K562 (cell line): ENCODE measurements around the gene ABCF2. TPM values are rescaled to one million over a fixed set of nuclear protein-coding genes. Genes with fewer than 3 reads are reported as not detected.

Experiments used
- BMI1 ChIP-seq: fragments of 150-350 bp; IDR thresholded peaks from 2 replicates; pipeline ENCODE4 v1.6.1; 2014; ENCODE audit warnings: low read length
- BRD4 ChIP-seq: fragments of 200-600 bp; sonication (generic); IDR thresholded peaks from 2 replicates; pipeline ENCODE4 v1.6.1; 2017; ENCODE audit warnings: inconsistent platforms
- DNMT1 ChIP-seq: fragments of 450-650 bp; IDR thresholded peaks from 2 replicates; pipeline ENCODE4 v1.6.1; 2016; ENCODE audit warnings: antibody characterized with exemption, mild to moderate bottlenecking
- ESRRA ChIP-seq: fragments of 450-650 bp; IDR thresholded peaks from 2 replicates; pipeline ENCODE4 v1.6.1; 2014; ENCODE audit warnings: low read depth, mild to moderate bottlenecking, moderate library complexity, borderline replicate concordance
- HMGN3 ChIP-seq: IDR thresholded peaks from 2 replicates; pipeline ENCODE4 v1.6.1; 2011; ENCODE audit warnings: borderline replicate concordance, low read depth, mild to moderate bottlenecking, mixed read lengths, low read length; ENCODE audit not compliant: insufficient read length; ENCODE audit errors: extremely low read depth
- HOMEZ ChIP-seq: fragments of 250-450 bp; sonication (Bioruptor Pico); IDR thresholded peaks from 2 replicates; pipeline ENCODE4 v1.4.0; 2020; ENCODE audit warnings: mild to moderate bottlenecking, moderate library complexity
- JUN ChIP-seq, 2 experiments: sonication (generic) in 1 of 2; formaldehyde crosslinking in 1 of 2; IDR thresholded peaks; 2 replicates each; pipeline versions ENCODE4 v1.6.1 to v1.8.0; 2012 to 2022; ENCODE audit warnings: borderline replicate concordance in 2 of 2, mild to moderate bottlenecking in 2 of 2, improper control_type of control experiment in 1 of 2, low read depth in 1 of 2, low read length in 1 of 2, missing genetic modification reagents in 1 of 2
- MAZ ChIP-seq, 2 experiments: fragments of 450-650 bp in 1 of 2; sonication (generic) in 1 of 2; formaldehyde crosslinking; IDR thresholded peaks in 1 of 2; conservative IDR thresholded peaks in 1 of 2; 2 replicates each; pipeline versions ENCODE4 v1.4.0 to v1.5.0; 2020; ENCODE audit warnings: mild to moderate bottlenecking in 1 of 2, missing genetic modification reagents in 1 of 2
- MTF1 ChIP-seq: fragments of 250-450 bp; sonication (Bioruptor Pico); IDR thresholded peaks from 2 replicates; pipeline ENCODE4 v1.9.0; 2021; ENCODE audit warnings: moderate library complexity, mild to moderate bottlenecking, inconsistent platforms, borderline replicate concordance
- NFYB ChIP-seq: IDR thresholded peaks from 2 replicates; pipeline ENCODE4 v1.6.1; 2011; ENCODE audit warnings: mild to moderate bottlenecking, moderate library complexity; ENCODE audit not compliant: insufficient read length; ENCODE audit errors: extremely low read depth
- NR4A1 ChIP-seq, 2 experiments: fragments of 250-450 bp in 1 of 2; fragments of 450-650 bp in 1 of 2; sonication (Bioruptor Pico) in 1 of 2; IDR thresholded peaks; 2 replicates each; pipeline versions ENCODE4 v1.4.0 to v1.6.1; 2016 to 2020; ENCODE audit warnings: mild to moderate bottlenecking in 2 of 2, missing compliant biosample characterization in 1 of 2, missing genetic modification characterization in 1 of 2, moderate library complexity in 1 of 2
- PKNOX1 ChIP-seq: fragments of 450-650 bp; IDR thresholded peaks from 2 replicates; pipeline ENCODE4 v1.6.1; 2016
- RBFOX2 ChIP-seq: fragments of 200-400 bp; formaldehyde crosslinking; IDR thresholded peaks from 2 replicates; pipeline ENCODE4 v1.6.1; 2017; ENCODE audit warnings: low read depth, mild to moderate bottlenecking, low read length, moderate library complexity
- TBP ChIP-seq: optimal IDR thresholded peaks from 2 replicates; pipeline ENCODE3; 2011; ENCODE audit warnings: low read depth, low read length, improper control_type of control experiment
- ZNF212 ChIP-seq: fragments of 450-650 bp; formaldehyde crosslinking; IDR thresholded peaks from 2 replicates; pipeline ENCODE4 v1.4.0; 2020; ENCODE audit warnings: mild to moderate bottlenecking
- polyA plus RNA-seq, 8 experiments: library from polyadenylated mRNA; depleted of rRNA in 4 of 8; stranded (reverse) in 5 of 8; unstranded in 3 of 8; fragments of >200 nt; fragmentation: Nextera tagmentation in 2 of 8; fragmentation: Illumina TruSeq in 1 of 8; extraction: Ambion mirVana in 2 of 8; extraction: Trizol in 1 of 8; gene quantifications; 2 replicates each; pipeline versions ENCODE4 v1.2.1 to v1.2.3, GENCODE V29; 2011 to 2014; ENCODE audit warnings: inconsistent platforms in 1 of 8, missing spikeins in 1 of 8
- total RNA-seq, 7 experiments: library from RNA; depleted of rRNA in 6 of 7; stranded (reverse); fragments of >200 nt in 6 of 7; fragmentation: Illumina TruSeq in 2 of 7; extraction: Trizol in 2 of 7; gene quantifications; 2 replicates each; pipeline versions ENCODE4 v1.2.1 to v1.2.3, GENCODE V29; 2011 to 2021; ENCODE audit warnings: low replicate concordance in 1 of 7
- TF ChIP-seq, protein P1 (sequence below), 2 experiments: IDR thresholded peaks; 2 replicates each; pipeline ENCODE4 v1.6.1; 2012; ENCODE audit warnings: improper control_type of control experiment in 2 of 2, low read depth in 2 of 2, low read length in 2 of 2, borderline replicate concordance in 1 of 2
- TF ChIP-seq, protein P2 (sequence below): sonication (generic); formaldehyde crosslinking; IDR thresholded peaks from 2 replicates; pipeline ENCODE4 v1.8.0; 2022; ENCODE audit warnings: mild to moderate bottlenecking, missing genetic modification reagents
- TF ChIP-seq, protein P3 (sequence below): sonication (generic); formaldehyde crosslinking; IDR thresholded peaks from 2 replicates; pipeline ENCODE4 v1.8.1; 2023; ENCODE audit warnings: mild to moderate bottlenecking, missing genetic modification reagents

ABCF2 gene
- total and polyA plus RNA-seq, 9 of the 15 experiments (the other 6 are each of a cell fraction or from before 2014, with no cell fraction given): 62.1 to 224 (median 113) TPM

DNA sequence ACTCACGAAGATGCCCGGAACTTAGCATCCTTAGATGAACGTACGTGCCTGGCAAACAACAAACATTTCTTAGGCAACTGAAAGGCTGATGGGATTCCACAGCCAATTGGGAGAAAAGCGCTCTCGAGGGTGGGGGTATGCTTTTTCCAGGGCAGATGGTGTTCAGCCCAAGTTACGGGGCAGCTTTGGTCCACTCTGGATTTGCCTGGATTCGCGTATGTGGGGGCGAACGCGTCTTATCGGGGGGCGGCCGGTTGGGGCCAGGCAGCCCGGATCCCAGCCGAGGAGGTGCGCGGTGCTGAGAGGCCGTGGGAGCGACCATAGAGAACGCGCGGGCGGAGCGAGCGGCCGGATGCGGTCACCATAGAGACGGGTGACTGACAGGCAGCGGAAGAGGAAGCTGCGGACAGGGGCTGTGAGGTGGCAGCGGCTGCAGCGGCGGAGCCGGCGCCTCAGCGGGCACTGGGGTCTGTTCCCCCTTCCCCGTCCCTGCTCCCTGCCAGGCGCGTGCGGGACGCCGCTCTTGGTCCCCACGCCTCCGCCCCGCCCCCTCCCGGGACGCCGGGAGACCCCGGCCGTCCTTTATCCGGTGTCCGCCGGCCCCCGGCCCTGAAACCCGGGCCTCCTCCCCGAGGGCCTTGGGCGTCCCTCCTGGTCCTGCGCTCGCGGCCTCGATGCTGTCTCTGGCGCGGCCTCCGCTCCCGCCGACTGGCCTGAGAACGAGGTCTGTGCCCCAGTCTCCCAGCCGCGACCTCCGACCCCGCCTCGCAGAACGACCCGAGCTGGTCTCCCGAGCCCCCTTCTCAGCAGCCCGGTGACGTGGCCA lies 5.3 kb upstream of the ABCF2 start, which contains the start of gene CHPF2 (continued):
- TF ChIP-seq HOMEZ (CRISPR knock-in tag): no peak
- TF ChIP-seq ESRRA: peak; percentile 81; the same call in 1 of the 2 replicates
- TF ChIP-seq DNMT1: no peak
- peak; percentile 43 to 75; a peak in 3 of 4 replicates for TF ChIP-seq MAZ (CRISPR knock-in tag; conservative IDR thresholded peaks at IDR 0.05 in 1 of 2, IDR thresholded peaks at IDR 0.05 in 1 of 2)
- peak; percentile 51 for TF ChIP-seq HMGN3
- peak; percentile 81; the same call in 1 of the 2 replicates for TF ChIP-seq BRD4
- TF ChIP-seq NR4A1 (CRISPR knock-in tag; IDR thresholded peaks at IDR 0.05): no peak
- no peak for TF ChIP-seq NR4A1 (tag; IDR thresholded peaks at IDR 0.05)
- no peak for TF ChIP-seq JUN (IDR thresholded peaks at IDR 0.05; ENCODE audit: borderline replicate concordance, low read depth, low read length)
- TF ChIP-seq JUN (CRISPR knock-in tag; IDR thresholded peaks at IDR 0.05; ENCODE audit: borderline replicate concordance): peak; percentile 68; the same call in 1 of the 2 replicates
- TF ChIP-seq TBP: peak; percentile 59
- TF ChIP-seq PKNOX1: peak; percentile 99
- TF ChIP-seq MTF1 (CRISPR knock-in tag): no peak
- no peak for TF ChIP-seq NFYB
- TF ChIP-seq, protein P1, sequence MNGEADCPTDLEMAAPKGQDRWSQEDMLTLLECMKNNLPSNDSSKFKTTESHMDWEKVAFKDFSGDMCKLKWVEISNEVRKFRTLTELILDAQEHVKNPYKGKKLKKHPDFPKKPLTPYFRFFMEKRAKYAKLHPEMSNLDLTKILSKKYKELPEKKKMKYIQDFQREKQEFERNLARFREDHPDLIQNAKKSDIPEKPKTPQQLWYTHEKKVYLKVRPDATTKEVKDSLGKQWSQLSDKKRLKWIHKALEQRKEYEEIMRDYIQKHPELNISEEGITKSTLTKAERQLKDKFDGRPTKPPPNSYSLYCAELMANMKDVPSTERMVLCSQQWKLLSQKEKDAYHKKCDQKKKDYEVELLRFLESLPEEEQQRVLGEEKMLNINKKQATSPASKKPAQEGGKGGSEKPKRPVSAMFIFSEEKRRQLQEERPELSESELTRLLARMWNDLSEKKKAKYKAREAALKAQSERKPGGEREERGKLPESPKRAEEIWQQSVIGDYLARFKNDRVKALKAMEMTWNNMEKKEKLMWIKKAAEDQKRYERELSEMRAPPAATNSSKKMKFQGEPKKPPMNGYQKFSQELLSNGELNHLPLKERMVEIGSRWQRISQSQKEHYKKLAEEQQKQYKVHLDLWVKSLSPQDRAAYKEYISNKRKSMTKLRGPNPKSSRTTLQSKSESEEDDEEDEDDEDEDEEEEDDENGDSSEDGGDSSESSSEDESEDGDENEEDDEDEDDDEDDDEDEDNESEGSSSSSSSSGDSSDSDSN (IDR thresholded peaks at IDR 0.05; ENCODE audit: borderline replicate concordance in 1 of 2, low read depth in 2 of 2, low read length in 2 of 2): peak in 1 of 2 experiments; percentile 54; a peak in 1 of 4 replicates
- TF ChIP-seq, protein P2, sequence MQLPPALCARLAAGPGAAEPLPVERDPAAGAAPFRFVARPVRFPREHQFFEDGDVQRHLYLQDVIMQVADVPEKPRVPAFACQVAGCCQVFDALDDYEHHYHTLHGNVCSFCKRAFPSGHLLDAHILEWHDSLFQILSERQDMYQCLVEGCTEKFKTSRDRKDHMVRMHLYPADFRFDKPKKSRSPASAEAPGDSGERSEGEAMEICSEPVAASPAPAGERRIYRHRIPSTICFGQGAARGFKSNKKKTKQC (CRISPR knock-in tag): peak; percentile 45; the same call in 1 of the 2 replicates
- 0 out of 2 replicates have a peak, but pooled peaks have one; percentile 25 for TF ChIP-seq BMI1
- peak; percentile 82 for TF ChIP-seq RBFOX2
- TF ChIP-seq, protein P3, sequence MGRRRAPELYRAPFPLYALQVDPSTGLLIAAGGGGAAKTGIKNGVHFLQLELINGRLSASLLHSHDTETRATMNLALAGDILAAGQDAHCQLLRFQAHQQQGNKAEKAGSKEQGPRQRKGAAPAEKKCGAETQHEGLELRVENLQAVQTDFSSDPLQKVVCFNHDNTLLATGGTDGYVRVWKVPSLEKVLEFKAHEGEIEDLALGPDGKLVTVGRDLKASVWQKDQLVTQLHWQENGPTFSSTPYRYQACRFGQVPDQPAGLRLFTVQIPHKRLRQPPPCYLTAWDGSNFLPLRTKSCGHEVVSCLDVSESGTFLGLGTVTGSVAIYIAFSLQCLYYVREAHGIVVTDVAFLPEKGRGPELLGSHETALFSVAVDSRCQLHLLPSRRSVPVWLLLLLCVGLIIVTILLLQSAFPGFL (CRISPR knock-in tag): 0 out of 2 replicates have a peak, but pooled peaks have one; percentile 15
- no peak; the same call in 1 of the 2 replicates for TF ChIP-seq ZNF212 (CRISPR knock-in tag)
